Mucosa of rectum (tissue), 2 donors: Measurements from ENCODE around the gene HCFC1R1.
"Not testable (repeated sequence)": the region's sequence is repeated elsewhere in the genome, so short reads cannot be mapped to it uniquely, and the experiment has no call there.

Experiments
- H3K27ac ChIP-seq, 2 donors: one replicate each; pipeline ENCODE4 v1.7.0; 2013; ENCODE audit warnings: inconsistent platforms in 2 of 2, low read depth in 2 of 2, low read length in 2 of 2
- H3K27me3 ChIP-seq, 2 donors: one replicate each; pipeline ENCODE4 v1.7.0; 2013; ENCODE audit warnings: low read length in 2 of 2; ENCODE audit not compliant: control insufficient read depth in 2 of 2, insufficient read depth in 2 of 2
- H3K36me3 ChIP-seq, 2 donors: one replicate each; pipeline ENCODE4 v1.7.0; 2013; ENCODE audit warnings: low read length in 2 of 2; ENCODE audit not compliant: control insufficient read depth in 2 of 2, insufficient read depth in 2 of 2
- H3K4me1 ChIP-seq, 2 donors: one replicate each; pipeline ENCODE4 v1.7.0; 2013; ENCODE audit warnings: low read length in 2 of 2, mild to moderate bottlenecking in 1 of 2; ENCODE audit not compliant: control insufficient read depth in 2 of 2, insufficient read depth in 2 of 2
- H3K4me3 ChIP-seq, 2 donors: one replicate each; pipeline ENCODE4 v1.7.0; 2013; ENCODE audit warnings: low read length in 2 of 2
- H3K9ac ChIP-seq, 2 donors: one replicate each; pipeline ENCODE4 v1.7.0; 2013; ENCODE audit warnings: low read length in 2 of 2, low read depth in 1 of 2, mild to moderate bottlenecking in 1 of 2
- H3K9me3 ChIP-seq, 2 donors: one replicate each; pipeline ENCODE4 v1.7.0; 2013; ENCODE audit warnings: low read length in 2 of 2; ENCODE audit not compliant: control insufficient read depth in 2 of 2
- donor health status: healthy.
- donor health status: Normal muscosa, but diverticular disease.

Gene HCFC1R1, protein sequence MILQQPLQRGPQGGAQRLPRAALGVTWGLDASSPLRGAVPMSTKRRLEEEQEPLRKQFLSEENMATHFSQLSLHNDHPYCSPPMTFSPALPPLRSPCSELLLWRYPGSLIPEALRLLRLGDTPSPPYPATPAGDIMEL

DNA sequence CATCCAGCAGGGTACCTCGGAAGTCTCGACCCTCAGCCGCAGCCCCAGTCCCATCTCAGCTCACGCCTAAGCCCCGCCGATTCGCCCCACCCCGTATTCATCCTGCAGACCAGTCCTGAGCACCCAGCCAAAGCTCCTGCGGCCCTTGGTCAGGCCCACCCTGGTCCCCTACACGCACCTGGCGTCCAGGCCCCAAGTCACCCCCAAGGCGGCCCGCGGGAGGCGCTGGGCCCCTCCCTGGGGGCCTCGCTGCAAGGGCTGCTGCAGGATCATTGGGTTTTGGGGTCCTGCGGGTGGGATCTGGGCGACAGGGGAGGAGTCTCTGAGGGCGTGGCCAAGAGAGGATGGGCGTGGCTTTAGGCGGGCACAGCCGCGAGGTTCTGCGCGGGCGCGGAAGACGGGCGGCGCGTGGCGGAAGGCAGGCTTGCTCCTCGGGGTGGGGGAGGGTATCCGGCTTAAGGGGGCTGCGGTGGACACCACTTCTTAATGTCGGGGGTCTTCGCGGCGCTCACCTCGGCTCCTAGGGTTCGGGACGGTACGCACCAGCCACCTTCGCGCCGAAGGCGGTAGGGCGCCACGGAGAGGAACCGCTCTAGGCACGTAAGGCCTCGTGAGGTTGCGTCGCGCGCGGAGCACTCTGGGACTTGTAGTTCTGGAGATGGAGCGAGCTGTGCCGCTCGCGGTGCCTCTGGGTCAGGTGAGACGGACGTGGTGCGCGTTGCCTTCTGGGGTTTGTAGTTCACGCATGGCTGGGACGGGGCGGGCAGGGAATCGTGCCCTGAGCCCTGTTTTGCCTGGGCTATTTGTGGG lies at the start of gene HCFC1R1, which contains the start of gene THOC6:
TSS of gene HCFC1R1 (minus strand) at position 274 of the 810 bp plus-strand sequence. CDS start at position 273, 1 bp downstream.
TSS of gene THOC6 (plus strand) at position 367 of the 810 bp plus-strand sequence. CDS start at position 659, 292 bp downstream.
- Histone ChIP-seq H3K36me3 (peaks cover 11 to 17% of the 10 kb centered on the region in 2 donors), H3K9me3 (no peaks in the 10 kb centered on the region), H3K27me3 (peaks cover 0 to under 1% of the 10 kb centered on the region in 2 donors), H3K4me3 (peak within 1 kb of the TSS; percentile 84 to 94), H3K9ac (peak within 1 kb of the TSS; percentile 79 to 90), H3K27ac (peak within 1 kb of the TSS; percentile 90 to 92), H3K4me1 (peaks cover 36 to 40% of the 10 kb centered on the region in 2 donors)

DNA sequence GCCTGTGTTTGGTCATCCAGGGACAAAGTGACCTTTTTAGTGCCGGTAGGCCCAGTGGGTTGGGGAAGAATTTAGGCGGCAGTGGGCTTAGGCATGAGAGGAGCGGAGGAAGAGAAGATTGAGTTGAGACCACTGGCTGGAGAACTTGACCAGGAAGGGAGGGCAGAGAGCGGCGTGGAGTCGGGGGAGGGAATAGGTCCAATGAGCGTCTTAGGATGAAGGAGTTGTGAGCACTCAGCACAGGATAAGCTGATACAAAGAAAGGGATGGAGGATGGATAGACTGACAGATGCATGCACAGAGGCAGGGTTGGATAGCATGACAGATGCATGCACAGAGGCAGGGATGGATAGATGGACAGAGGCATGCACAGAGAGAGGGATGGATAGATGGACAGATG lies 49.7 kb upstream of the HCFC1R1 start:
- Histone ChIP-seq H3K27ac (peak overlapping the region in 1 of 2 donors; percentile 27), H3K27me3 (peaks cover 0 to 1% of the 10 kb centered on the region in 2 donors), H3K4me3 (peak overlapping the region in 1 of 2 donors; percentile 54), H3K36me3 (peaks cover 0 to 3% of the 10 kb centered on the region in 2 donors), H3K9ac (no peak overlapping the region), H3K9me3 (no peaks in the 10 kb centered on the region), H3K4me1 (peaks cover 9 to 10% of the 10 kb centered on the region in 2 donors)

DNA sequence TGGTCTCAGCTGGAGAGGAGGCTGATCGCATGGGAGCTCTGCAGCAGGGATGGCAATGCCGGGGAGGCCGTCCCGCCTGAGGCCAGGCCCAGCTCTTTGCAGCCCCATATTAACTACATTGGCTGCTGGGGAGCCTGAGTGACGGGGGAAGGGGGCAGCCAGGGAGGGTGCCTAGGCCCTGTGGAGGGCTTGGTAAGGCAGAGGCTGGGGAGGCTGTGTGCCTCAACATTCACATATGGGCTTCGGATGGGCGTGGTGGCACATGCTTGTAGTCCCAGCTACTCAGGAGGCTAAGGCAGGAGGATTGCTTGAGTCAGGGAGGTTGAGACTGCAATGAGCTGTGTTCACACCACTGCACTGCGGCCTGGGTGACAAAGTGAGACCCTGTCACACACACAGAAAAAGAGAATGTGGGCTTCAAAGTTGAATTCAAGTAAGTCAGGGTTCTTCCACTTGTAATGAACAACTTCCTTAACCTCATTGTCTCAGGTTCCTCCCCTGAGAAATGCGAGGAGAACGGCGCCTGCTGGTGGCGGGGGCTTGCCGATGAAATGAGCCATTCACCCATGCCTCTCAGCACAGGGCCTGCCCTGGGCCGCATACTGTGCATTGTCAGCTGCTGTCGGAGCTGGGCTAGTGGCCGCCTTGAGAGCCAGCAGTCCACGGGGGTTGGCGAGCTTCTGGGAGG lies 49.0 kb upstream of the HCFC1R1 start:
- not testable (repeated sequence) for H3K9me3 ChIP-seq, H3K4me3 ChIP-seq, H3K36me3 ChIP-seq, H3K27ac ChIP-seq, H3K27me3 ChIP-seq, H3K9ac ChIP-seq
- peaks cover 8 to 14% of the 10 kb centered on the region in 2 donors for H3K4me1 ChIP-seq

DNA sequence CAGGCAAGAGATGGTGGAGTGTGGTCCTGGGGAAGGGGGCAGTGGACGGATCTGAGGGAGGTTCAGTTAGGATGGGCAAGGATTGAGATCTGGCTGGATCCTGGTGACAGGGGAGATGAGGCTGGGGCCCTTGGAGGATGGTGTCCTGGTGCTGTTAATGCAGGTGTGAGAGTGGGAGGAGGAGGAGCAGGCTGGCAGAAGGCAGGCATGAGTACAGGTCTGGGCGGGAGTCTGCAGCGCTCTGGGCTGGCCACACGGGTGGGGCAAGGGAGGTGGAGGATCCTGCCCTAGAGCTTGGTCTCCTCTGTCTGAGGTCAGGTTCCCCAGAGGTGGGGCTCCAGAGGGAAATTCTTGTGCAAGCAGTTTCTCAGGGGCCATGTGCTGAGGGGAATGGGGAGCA lies 48.4 kb upstream of the HCFC1R1 start:
- H3K27ac ChIP-seq, H3K36me3 ChIP-seq, H3K9me3 ChIP-seq, H3K4me3 ChIP-seq, H3K27me3 ChIP-seq, H3K9ac ChIP-seq: not testable (repeated sequence)
- peaks cover 7 to 14% of the 10 kb centered on the region in 2 donors for H3K4me1 ChIP-seq

DNA sequence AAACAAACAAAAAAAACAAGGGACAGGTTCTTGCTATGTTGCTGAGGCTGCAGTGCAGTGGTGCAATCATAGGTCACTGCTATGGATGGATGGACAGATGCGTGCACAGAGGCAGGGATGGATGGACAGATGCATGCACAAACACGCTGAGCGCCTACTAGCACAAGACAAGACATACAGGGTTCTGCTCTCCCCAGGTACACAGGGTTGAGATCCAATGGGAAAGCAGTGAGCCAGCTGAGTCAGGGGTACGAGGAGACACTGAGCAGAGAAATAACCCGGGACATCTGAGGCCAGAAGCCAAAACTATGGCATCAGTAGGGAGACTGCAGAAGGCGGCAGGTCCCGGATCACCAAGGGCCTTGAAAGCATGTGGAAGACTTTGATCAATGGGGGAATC lies 47.9 kb upstream of the HCFC1R1 start:
- Histone ChIP-seq H3K4me3 (no peak overlapping the region), H3K9me3 (no peaks in the 10 kb centered on the region), H3K4me1 (peaks cover 7 to 14% of the 10 kb centered on the region in 2 donors), H3K27ac (no peak overlapping the region), H3K27me3 (peaks cover 0 to 1% of the 10 kb centered on the region in 2 donors), H3K36me3 (peaks cover 0 to 3% of the 10 kb centered on the region in 2 donors), H3K9ac (no peak overlapping the region)

DNA sequence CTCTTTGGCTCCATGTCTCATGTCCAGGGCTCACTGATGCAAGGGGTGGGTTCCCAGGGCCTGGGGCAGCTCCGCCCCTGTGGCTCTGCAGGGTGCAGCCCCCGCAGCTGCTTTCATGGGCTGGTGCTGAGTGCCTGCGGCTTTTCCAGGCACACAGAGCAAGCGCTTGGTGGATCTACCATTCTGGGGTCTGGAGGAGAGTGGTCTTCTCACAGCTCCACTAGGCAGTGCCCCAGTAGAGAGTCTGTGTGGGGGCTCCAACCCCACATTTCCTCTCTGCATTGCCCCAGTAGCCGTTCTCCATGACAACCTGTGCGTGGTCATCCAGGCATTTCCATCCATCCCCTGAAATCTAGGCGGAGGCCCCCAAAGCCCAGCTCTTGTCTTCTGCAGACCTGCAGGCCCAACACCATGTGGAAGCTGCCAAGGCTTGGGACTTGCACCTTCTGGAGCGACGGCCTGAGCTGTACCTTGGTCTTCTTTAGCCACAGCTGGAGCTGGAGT lies 46.9 kb upstream of the HCFC1R1 start:
- Histone ChIP-seq H3K4me3 (no peak overlapping the region), H3K36me3 (peaks cover 0 to 3% of the 10 kb centered on the region in 2 donors), H3K9ac (no peak overlapping the region), H3K27me3 (peaks cover 0 to 1% of the 10 kb centered on the region in 2 donors), H3K9me3 (no peaks in the 10 kb centered on the region), H3K27ac (no peak overlapping the region), H3K4me1 (peaks cover 17 to 22% of the 10 kb centered on the region in 2 donors)

DNA sequence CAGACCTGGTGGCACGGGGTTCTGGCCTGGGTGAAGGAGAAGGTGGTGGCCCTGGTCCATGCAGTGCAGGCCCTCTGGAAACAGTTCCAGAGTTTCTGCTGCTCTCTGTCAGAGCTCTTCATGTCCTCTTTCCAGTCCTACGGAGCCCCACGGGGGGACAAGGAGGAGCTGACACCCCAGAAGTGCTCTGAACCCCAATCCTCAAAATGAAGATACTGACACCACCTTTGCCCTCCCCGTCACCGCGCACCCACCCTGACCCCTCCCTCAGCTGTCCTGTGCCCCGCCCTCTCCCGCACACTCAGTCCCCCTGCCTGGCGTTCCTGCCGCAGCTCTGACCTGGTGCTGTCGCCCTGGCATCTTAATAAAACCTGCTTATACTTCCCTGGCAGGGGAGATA lies 45.4 kb upstream of the HCFC1R1 start:
- H3K4me3 ChIP-seq, H3K27me3 ChIP-seq, H3K36me3 ChIP-seq, H3K9ac ChIP-seq, H3K27ac ChIP-seq, H3K9me3 ChIP-seq: not testable (repeated sequence)
- peaks cover 27 to 30% of the 10 kb centered on the region in 2 donors for H3K4me1 ChIP-seq

DNA sequence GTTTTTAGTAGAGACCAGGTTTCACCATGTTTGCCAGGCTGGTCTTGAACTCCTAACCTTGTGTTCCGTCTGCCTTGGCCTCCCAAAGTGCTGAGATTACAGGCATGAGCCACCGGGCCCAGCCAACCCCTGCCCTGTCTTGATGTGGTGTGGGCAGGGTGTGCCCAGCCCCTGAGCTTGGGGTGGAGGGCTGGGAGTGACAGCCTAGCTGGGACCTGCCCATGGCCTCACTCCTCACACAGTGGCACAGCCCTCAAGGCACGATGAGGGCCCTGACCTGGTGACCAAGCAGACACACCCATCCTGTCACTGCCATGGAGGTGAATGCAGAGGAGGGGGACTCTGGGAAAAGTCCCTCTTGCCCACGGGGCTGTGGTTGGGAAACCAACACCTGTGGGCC lies 44.7 kb upstream of the HCFC1R1 start:
- Histone ChIP-seq H3K9me3 (no peaks in the 10 kb centered on the region), H3K27me3 (no peaks in the 10 kb centered on the region), H3K4me1 (peaks cover 26 to 31% of the 10 kb centered on the region in 2 donors), H3K4me3 (peak overlapping the region in 1 of 2 donors; percentile 28), H3K36me3 (peaks cover 0 to 3% of the 10 kb centered on the region in 2 donors), H3K27ac (no peak overlapping the region), H3K9ac (no peak overlapping the region)

DNA sequence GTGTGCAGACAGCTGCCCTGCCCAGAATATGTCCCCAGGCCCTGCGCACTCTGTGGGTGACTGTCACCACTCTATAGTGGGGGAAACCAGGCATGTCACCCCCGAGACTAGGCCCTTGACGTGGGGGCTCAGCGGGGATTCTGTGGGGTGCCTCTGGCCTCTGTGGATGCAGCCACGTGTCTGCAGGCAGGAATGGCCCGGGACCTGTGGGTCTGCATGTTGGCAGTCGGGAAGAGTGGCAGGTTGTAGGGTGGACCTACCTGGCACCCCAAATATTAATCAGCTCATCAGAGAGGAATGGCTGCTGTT lies 42.7 kb upstream of the HCFC1R1 start:
- Histone ChIP-seq H3K27me3 (no peaks in the 10 kb centered on the region), H3K4me1 (peaks cover 23 to 34% of the 10 kb centered on the region in 2 donors), H3K4me3 (peak overlapping the region; percentile 77 to 87), H3K27ac (peak overlapping the region; percentile 78 to 83), H3K9ac (peak overlapping the region; percentile 79 to 82), H3K36me3 (peaks cover 0 to 3% of the 10 kb centered on the region in 2 donors), H3K9me3 (no peaks in the 10 kb centered on the region)
